Measurements from ENCODE around the gene MAP3K13.

GRCh38 chr3:185366074-185366335 is 3.1 kb downstream of the MAP3K13 start:
- TF ChIP-seq POLR2A (IDR thresholded peaks at IDR 0.05; ENCODE audit: low read depth) = no peak
- TF ChIP-seq CTCF (IDR thresholded peaks at IDR 0.05) = no peak
- no peak for TF ChIP-seq POLR2AphosphoS5 (IDR thresholded peaks at IDR 0.05)
- TF ChIP-seq EP300 (IDR thresholded peaks at IDR 0.05) = no peak

All from esophagus muscularis mucosa (tissue), 4 donors.